SK-N-SH treated with all-trans-retinoic acid at 6 μM for 48 hours (cell line): ENCODE measurements around the gene SH3TC1.

ENCODE experiments used
- ATAC-seq: fragments of 200-7000 bp; cut with Tn5 transposase; 3 replicates; pipeline ENCODE4 v1.9.1; 2020; ENCODE audit warnings: mild to moderate bottlenecking, moderate library complexity
- ARNTL ChIP-seq: fragments of 450-650 bp; formaldehyde crosslinking; IDR thresholded peaks from 2 replicates; pipeline ENCODE4 v1.5.0; 2020; ENCODE audit warnings: low read depth, mild to moderate bottlenecking, moderate library complexity, borderline replicate concordance
- BACH2 ChIP-seq: fragments of 250-450 bp; sonication (Bioruptor Pico); IDR thresholded peaks from 2 replicates; pipeline ENCODE4 v1.9.0; 2021; ENCODE audit warnings: mild to moderate bottlenecking, borderline replicate concordance
- CSDC2 ChIP-seq: fragments of 250-450 bp; sonication (Bioruptor Pico); IDR thresholded peaks from 2 replicates; pipeline ENCODE4 v1.5.0; 2020; ENCODE audit warnings: mild to moderate bottlenecking, moderate library complexity
- ESRRG ChIP-seq: fragments of 250-450 bp; sonication (Bioruptor Pico); IDR thresholded peaks from 2 replicates; pipeline ENCODE4 v1.6.1; 2021; ENCODE audit warnings: mild to moderate bottlenecking
- GLIS3 ChIP-seq: fragments of 250-450 bp; sonication (Bioruptor Pico); IDR thresholded peaks from 2 replicates; pipeline ENCODE4 v1.5.0; 2020; ENCODE audit warnings: mild to moderate bottlenecking, moderate library complexity
- ISL1 ChIP-seq: fragments of 250-450 bp; sonication (Bioruptor Pico); IDR thresholded peaks from 2 replicates; pipeline ENCODE4 v2.1.2; 2022; ENCODE audit warnings: mild to moderate bottlenecking, moderate library complexity
- OSR1 ChIP-seq: fragments of 250-450 bp; sonication (Bioruptor Pico); IDR thresholded peaks from 2 replicates; pipeline ENCODE4 v1.8.0; 2022; ENCODE audit warnings: moderate library complexity, mild to moderate bottlenecking, inconsistent platforms
- PPARA ChIP-seq: fragments of 250-450 bp; sonication (Bioruptor Pico); IDR thresholded peaks from 2 replicates; pipeline ENCODE4 v1.5.0; 2020; ENCODE audit warnings: mild to moderate bottlenecking, borderline replicate concordance
- RARB ChIP-seq: fragments of 250-450 bp; sonication (Bioruptor Pico); IDR thresholded peaks from 2 replicates; pipeline ENCODE4 v1.8.0; 2021; ENCODE audit warnings: mild to moderate bottlenecking, moderate library complexity
- SNAI2 ChIP-seq: fragments of 250-450 bp; sonication (Bioruptor Pico); IDR thresholded peaks from 2 replicates; pipeline ENCODE4 v1.5.0; 2020; ENCODE audit warnings: mild to moderate bottlenecking, moderate library complexity
- TCF4 ChIP-seq: fragments of 250-450 bp; sonication (Bioruptor Pico); IDR thresholded peaks from 2 replicates; pipeline ENCODE4 v1.8.0; 2021; ENCODE audit warnings: mild to moderate bottlenecking, moderate library complexity, borderline replicate concordance
- TOX ChIP-seq: fragments of 250-450 bp; sonication (Bioruptor Pico); IDR thresholded peaks from 2 replicates; pipeline ENCODE4 v1.8.0; 2021; ENCODE audit warnings: mild to moderate bottlenecking, moderate library complexity, borderline replicate concordance
- ZC3H10 ChIP-seq: fragments of 250-450 bp; sonication (Bioruptor Pico); IDR thresholded peaks from 2 replicates; pipeline ENCODE4 v1.5.1; 2021; ENCODE audit warnings: mild to moderate bottlenecking, moderate library complexity
- ZFP3 ChIP-seq: fragments of 250-450 bp; sonication (Bioruptor Pico); IDR thresholded peaks from 2 replicates; pipeline ENCODE4 v1.5.0; 2020; ENCODE audit warnings: mild to moderate bottlenecking, moderate library complexity
- ZFP30 ChIP-seq: fragments of 450-650 bp; formaldehyde crosslinking; IDR thresholded peaks from 2 replicates; pipeline ENCODE4 v1.5.0; 2022; ENCODE audit warnings: mild to moderate bottlenecking, moderate library complexity
- ZNF565 ChIP-seq: fragments of 450-650 bp; formaldehyde crosslinking; conservative IDR thresholded peaks from 2 replicates; pipeline ENCODE4 v1.5.0; 2020; ENCODE audit warnings: low read depth, mild to moderate bottlenecking, moderate library complexity
- ZNF70 ChIP-seq: fragments of 450-650 bp; formaldehyde crosslinking; IDR thresholded peaks from 2 replicates; pipeline ENCODE4 v1.5.0; 2020; ENCODE audit warnings: mild to moderate bottlenecking, moderate library complexity
- ZNF8 ChIP-seq: fragments of 450-650 bp; formaldehyde crosslinking; IDR thresholded peaks from 2 replicates; pipeline ENCODE4 v1.5.0; 2020; ENCODE audit warnings: mild to moderate bottlenecking, moderate library complexity
- TF ChIP-seq, protein P1 (sequence below): fragments of 250-450 bp; sonication (Bioruptor Pico); IDR thresholded peaks from 2 replicates; pipeline ENCODE4 v1.8.0; 2020; ENCODE audit warnings: mild to moderate bottlenecking, moderate library complexity, borderline replicate concordance
- TF ChIP-seq, protein P2 (sequence below): fragments of 250-450 bp; sonication (Bioruptor Pico); IDR thresholded peaks from 2 replicates; pipeline ENCODE4 v1.5.1; 2020; ENCODE audit warnings: low read depth, mild to moderate bottlenecking, moderate library complexity
- TF ChIP-seq, protein P3 (sequence below): fragments of 250-450 bp; sonication (Bioruptor Pico); IDR thresholded peaks from 2 replicates; pipeline ENCODE4 v1.8.0; 2021; ENCODE audit warnings: low read depth, mild to moderate bottlenecking, moderate library complexity, borderline replicate concordance
- TF ChIP-seq, protein P4 (sequence below): fragments of 250-450 bp; sonication (Bioruptor Pico); IDR thresholded peaks from 2 replicates; pipeline ENCODE4 v1.5.1; 2021; ENCODE audit warnings: mild to moderate bottlenecking, moderate library complexity
- TF ChIP-seq, protein P5 (sequence below): fragments of 250-450 bp; sonication (Bioruptor Pico); IDR thresholded peaks from 2 replicates; pipeline ENCODE4 v1.5.0; 2020; ENCODE audit warnings: mild to moderate bottlenecking, moderate library complexity

The SH3TC1 gene

DNA sequence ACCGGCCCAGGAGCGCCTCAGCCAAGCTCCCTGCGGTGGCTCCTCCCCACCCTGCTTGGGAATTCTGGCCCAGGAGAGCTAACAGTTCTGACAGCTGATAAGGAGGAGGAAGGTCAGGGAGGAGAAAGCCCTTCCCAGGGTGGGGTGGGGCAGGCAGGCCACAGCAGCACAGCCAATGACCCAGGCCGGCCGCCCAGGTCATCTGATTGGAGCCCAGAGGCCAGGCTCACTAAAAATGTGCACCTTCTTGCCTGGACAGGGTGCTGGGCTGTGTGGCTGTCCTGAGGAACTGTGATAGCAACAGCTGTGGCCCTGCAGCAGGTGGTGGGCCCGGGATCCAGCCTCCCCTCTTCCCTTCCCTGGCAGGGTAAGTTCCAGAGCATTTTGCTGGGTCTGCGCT is 17.2 kb upstream of the SH3TC1 start:
- TF ChIP-seq ISL1 = no peak
- TF ChIP-seq RARB (CRISPR knock-in tag) = no peak
- TF ChIP-seq PPARA (CRISPR knock-in tag) = no peak
- TF ChIP-seq BACH2 = no peak
- TF ChIP-seq, protein P1, sequence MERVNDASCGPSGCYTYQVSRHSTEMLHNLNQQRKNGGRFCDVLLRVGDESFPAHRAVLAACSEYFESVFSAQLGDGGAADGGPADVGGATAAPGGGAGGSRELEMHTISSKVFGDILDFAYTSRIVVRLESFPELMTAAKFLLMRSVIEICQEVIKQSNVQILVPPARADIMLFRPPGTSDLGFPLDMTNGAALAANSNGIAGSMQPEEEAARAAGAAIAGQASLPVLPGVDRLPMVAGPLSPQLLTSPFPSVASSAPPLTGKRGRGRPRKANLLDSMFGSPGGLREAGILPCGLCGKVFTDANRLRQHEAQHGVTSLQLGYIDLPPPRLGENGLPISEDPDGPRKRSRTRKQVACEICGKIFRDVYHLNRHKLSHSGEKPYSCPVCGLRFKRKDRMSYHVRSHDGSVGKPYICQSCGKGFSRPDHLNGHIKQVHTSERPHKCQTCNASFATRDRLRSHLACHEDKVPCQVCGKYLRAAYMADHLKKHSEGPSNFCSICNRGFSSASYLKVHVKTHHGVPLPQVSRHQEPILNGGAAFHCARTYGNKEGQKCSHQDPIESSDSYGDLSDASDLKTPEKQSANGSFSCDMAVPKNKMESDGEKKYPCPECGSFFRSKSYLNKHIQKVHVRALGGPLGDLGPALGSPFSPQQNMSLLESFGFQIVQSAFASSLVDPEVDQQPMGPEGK (CRISPR knock-in tag) = no peak
- TF ChIP-seq, protein P2, sequence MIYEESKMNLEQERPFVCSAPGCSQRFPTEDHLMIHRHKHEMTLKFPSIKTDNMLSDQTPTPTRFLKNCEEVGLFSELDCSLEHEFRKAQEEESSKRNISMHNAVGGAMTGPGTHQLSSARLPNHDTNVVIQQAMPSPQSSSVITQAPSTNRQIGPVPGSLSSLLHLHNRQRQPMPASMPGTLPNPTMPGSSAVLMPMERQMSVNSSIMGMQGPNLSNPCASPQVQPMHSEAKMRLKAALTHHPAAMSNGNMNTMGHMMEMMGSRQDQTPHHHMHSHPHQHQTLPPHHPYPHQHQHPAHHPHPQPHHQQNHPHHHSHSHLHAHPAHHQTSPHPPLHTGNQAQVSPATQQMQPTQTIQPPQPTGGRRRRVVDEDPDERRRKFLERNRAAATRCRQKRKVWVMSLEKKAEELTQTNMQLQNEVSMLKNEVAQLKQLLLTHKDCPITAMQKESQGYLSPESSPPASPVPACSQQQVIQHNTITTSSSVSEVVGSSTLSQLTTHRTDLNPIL (CRISPR knock-in tag) = no peak
- no peak for TF ChIP-seq ZFP30 (CRISPR knock-in tag)
- no peak for TF ChIP-seq ARNTL (CRISPR knock-in tag)
- TF ChIP-seq GLIS3 (CRISPR knock-in tag) = no peak
- TF ChIP-seq ESRRG (CRISPR knock-in tag) = no peak
- TF ChIP-seq ZNF70 (CRISPR knock-in tag) = no peak
- TF ChIP-seq TCF4 (CRISPR knock-in tag) = no peak
- no peak for TF ChIP-seq ZNF565
- no peak for TF ChIP-seq CSDC2 (CRISPR knock-in tag)
- no peak for TF ChIP-seq ZC3H10
- TF ChIP-seq TOX (CRISPR knock-in tag) = no peak
- no peak for TF ChIP-seq ZNF8
- TF ChIP-seq, protein P3, sequence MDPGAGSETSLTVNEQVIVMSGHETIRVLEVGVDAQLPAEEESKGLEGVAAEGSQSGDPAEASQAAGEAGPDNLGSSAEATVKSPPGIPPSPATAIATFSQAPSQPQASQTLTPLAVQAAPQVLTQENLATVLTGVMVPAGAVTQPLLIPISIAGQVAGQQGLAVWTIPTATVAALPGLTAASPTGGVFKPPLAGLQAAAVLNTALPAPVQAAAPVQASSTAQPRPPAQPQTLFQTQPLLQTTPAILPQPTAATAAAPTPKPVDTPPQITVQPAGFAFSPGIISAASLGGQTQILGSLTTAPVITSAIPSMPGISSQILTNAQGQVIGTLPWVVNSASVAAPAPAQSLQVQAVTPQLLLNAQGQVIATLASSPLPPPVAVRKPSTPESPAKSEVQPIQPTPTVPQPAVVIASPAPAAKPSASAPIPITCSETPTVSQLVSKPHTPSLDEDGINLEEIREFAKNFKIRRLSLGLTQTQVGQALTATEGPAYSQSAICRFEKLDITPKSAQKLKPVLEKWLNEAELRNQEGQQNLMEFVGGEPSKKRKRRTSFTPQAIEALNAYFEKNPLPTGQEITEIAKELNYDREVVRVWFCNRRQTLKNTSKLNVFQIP (CRISPR knock-in tag) = no peak
- no peak for TF ChIP-seq ZFP3 (CRISPR knock-in tag)
- TF ChIP-seq OSR1 (CRISPR knock-in tag) = no peak
- ATAC-seq = no peak

DNA sequence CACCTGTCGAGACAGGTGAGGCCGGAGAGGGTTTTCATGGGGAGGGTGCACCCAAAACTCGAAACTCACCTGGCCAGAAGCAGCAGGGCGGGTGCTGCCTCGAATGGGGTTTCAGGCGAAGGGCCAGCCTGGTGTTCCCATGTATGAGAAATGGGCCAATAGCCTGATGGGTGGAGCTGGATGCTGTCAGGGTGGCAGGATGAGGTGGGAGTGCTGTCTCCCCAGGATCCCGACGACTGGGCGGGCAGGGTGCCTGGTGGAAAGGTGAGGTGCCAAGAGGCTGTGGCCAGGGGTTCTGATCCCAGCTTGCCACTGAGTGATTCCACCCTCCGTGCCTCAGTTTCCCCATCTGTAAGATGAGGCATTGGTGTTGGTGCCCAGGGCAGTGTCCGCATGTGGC is 16.8 kb upstream of the SH3TC1 start:
- no peak for ATAC-seq
- no peak for TF ChIP-seq SNAI2
- no peak for TF ChIP-seq TOX (CRISPR knock-in tag)
- TF ChIP-seq RARB (CRISPR knock-in tag) = no peak
- TF ChIP-seq, protein P3 (CRISPR knock-in tag) = no peak
- no peak for TF ChIP-seq GLIS3 (CRISPR knock-in tag)
- TF ChIP-seq, protein P4, sequence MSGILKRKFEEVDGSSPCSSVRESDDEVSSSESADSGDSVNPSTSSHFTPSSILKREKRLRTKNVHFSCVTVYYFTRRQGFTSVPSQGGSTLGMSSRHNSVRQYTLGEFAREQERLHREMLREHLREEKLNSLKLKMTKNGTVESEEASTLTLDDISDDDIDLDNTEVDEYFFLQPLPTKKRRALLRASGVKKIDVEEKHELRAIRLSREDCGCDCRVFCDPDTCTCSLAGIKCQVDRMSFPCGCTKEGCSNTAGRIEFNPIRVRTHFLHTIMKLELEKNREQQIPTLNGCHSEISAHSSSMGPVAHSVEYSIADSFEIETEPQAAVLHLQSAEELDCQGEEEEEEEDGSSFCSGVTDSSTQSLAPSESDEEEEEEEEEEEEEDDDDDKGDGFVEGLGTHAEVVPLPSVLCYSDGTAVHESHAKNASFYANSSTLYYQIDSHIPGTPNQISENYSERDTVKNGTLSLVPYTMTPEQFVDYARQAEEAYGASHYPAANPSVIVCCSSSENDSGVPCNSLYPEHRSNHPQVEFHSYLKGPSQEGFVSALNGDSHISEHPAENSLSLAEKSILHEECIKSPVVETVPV (CRISPR knock-in tag) = no peak
- TF ChIP-seq, protein P2 (CRISPR knock-in tag) = no peak
- TF ChIP-seq ISL1 = no peak
- TF ChIP-seq ZFP30 (CRISPR knock-in tag) = no peak
- no peak for TF ChIP-seq ZNF70 (CRISPR knock-in tag)
- no peak for TF ChIP-seq PPARA (CRISPR knock-in tag)
- TF ChIP-seq, protein P5, sequence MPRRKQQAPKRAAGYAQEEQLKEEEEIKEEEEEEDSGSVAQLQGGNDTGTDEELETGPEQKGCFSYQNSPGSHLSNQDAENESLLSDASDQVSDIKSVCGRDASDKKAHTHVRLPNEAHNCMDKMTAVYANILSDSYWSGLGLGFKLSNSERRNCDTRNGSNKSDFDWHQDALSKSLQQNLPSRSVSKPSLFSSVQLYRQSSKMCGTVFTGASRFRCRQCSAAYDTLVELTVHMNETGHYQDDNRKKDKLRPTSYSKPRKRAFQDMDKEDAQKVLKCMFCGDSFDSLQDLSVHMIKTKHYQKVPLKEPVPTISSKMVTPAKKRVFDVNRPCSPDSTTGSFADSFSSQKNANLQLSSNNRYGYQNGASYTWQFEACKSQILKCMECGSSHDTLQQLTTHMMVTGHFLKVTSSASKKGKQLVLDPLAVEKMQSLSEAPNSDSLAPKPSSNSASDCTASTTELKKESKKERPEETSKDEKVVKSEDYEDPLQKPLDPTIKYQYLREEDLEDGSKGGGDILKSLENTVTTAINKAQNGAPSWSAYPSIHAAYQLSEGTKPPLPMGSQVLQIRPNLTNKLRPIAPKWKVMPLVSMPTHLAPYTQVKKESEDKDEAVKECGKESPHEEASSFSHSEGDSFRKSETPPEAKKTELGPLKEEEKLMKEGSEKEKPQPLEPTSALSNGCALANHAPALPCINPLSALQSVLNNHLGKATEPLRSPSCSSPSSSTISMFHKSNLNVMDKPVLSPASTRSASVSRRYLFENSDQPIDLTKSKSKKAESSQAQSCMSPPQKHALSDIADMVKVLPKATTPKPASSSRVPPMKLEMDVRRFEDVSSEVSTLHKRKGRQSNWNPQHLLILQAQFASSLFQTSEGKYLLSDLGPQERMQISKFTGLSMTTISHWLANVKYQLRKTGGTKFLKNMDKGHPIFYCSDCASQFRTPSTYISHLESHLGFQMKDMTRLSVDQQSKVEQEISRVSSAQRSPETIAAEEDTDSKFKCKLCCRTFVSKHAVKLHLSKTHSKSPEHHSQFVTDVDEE (CRISPR knock-in tag) = no peak
- TF ChIP-seq ARNTL (CRISPR knock-in tag) = no peak
- no peak for TF ChIP-seq BACH2
- no peak for TF ChIP-seq ZNF8
- TF ChIP-seq ZNF565 = no peak
- no peak for TF ChIP-seq OSR1 (CRISPR knock-in tag)
- no peak for TF ChIP-seq ZC3H10
- TF ChIP-seq ZFP3 (CRISPR knock-in tag) = no peak
- no peak for TF ChIP-seq TCF4 (CRISPR knock-in tag)
